WTC11 (cell line): ENCODE measurements around the gene TCAP. TPM values are rescaled to one million over a fixed set of nuclear protein-coding genes. Genes with fewer than 3 reads are reported as not detected.

Source experiments
- ATAC-seq: fragments of 200-7000 bp; cut with Tn5 transposase; 2 replicates; pipeline ENCODE4 v1.10.0; 2021; ENCODE audit warnings: mild to moderate bottlenecking, moderate library complexity
- CTCF ChIA-PET: fragments of 300-600 bp; sonication (Branson Sonifier 250); formaldehyde crosslinking; loops from one replicate; lab custom pipeline; 2021; ENCODE audit warnings: antibody characterized with exemption; lab: Charles Lee
- POLR2A ChIA-PET: fragments of 350-600 bp; sonication (Branson Sonifier 250); formaldehyde crosslinking; loops from one replicate; lab custom pipeline; 2021; ENCODE audit warnings: antibody characterized with exemption; lab: Charles Lee
- DNase-seq: peaks from one replicate; pipeline ENCODE4 v3.0.0; 2021; ENCODE audit warnings: low spot score
- H3K27ac Mint-ChIP-seq: 2 replicates; pipeline ENCODE4 v1.8.0; 2021; ENCODE audit warnings: mixed read lengths
- H3K27me3 Mint-ChIP-seq: 2 replicates; pipeline ENCODE4 v1.8.0; 2021; ENCODE audit warnings: low read depth, mild to moderate bottlenecking, moderate library complexity, mixed read lengths
- H3K36me3 Mint-ChIP-seq: 2 replicates; pipeline ENCODE4 v1.8.0; 2021; ENCODE audit warnings: mixed read lengths
- H3K4me1 Mint-ChIP-seq: 2 replicates; pipeline ENCODE4 v1.8.0; 2022; ENCODE audit warnings: mixed read lengths
- H3K4me3 Mint-ChIP-seq: 2 replicates; pipeline ENCODE4 v1.8.0; 2021; ENCODE audit warnings: mild to moderate bottlenecking, moderate library complexity, mixed read lengths
- H3K9me3 Mint-ChIP-seq: 2 replicates; pipeline ENCODE4 v1.8.0; 2021; ENCODE audit warnings: mixed read lengths
- E2F1 ChIP-seq: sonication (generic); formaldehyde crosslinking; IDR thresholded peaks from 2 replicates; pipeline ENCODE4 v1.8.0; 2022; ENCODE audit warnings: mild to moderate bottlenecking, missing genetic modification reagents
- E2F5 ChIP-seq: sonication (generic); formaldehyde crosslinking; IDR thresholded peaks from 2 replicates; pipeline ENCODE4 v1.8.1; 2022; ENCODE audit warnings: mild to moderate bottlenecking, moderate library complexity, missing genetic modification reagents
- EMX1 ChIP-seq: fragments of 250-450 bp; sonication (Bioruptor Pico); IDR thresholded peaks from 2 replicates; pipeline ENCODE4 v1.8.0; 2021; ENCODE audit warnings: mild to moderate bottlenecking
- FOXJ3 ChIP-seq: sonication (generic); formaldehyde crosslinking; IDR thresholded peaks from 2 replicates; pipeline ENCODE4 v1.9.0; 2021; ENCODE audit warnings: missing genetic modification reagents, mild to moderate bottlenecking, borderline replicate concordance
- FOXP4 ChIP-seq: sonication (generic); formaldehyde crosslinking; IDR thresholded peaks from 2 replicates; pipeline ENCODE4 v1.8.0; 2022; ENCODE audit warnings: mild to moderate bottlenecking, missing genetic modification reagents
- IRF1 ChIP-seq: sonication (generic); formaldehyde crosslinking; IDR thresholded peaks from 2 replicates; pipeline ENCODE4 v1.8.0; 2023; ENCODE audit warnings: missing genetic modification reagents
- JAZF1 ChIP-seq: fragments of 250-450 bp; sonication (Bioruptor Pico); IDR thresholded peaks from 2 replicates; pipeline ENCODE4 v1.9.0; 2021; ENCODE audit warnings: moderate library complexity, mild to moderate bottlenecking, inconsistent platforms
- KAT7 ChIP-seq: sonication (generic); formaldehyde crosslinking; IDR thresholded peaks from 2 replicates; pipeline ENCODE4 v1.8.1; 2023; ENCODE audit warnings: missing genetic modification reagents, mild to moderate bottlenecking, borderline replicate concordance
- MAX ChIP-seq: sonication (generic); formaldehyde crosslinking; IDR thresholded peaks from 2 replicates; pipeline ENCODE4 v1.8.0; 2022; ENCODE audit warnings: mild to moderate bottlenecking, missing genetic modification reagents
- MXD4 ChIP-seq: fragments of 250-450 bp; sonication (Bioruptor Pico); IDR thresholded peaks from 2 replicates; pipeline ENCODE4 v1.8.0; 2021; ENCODE audit warnings: mild to moderate bottlenecking, moderate library complexity, borderline replicate concordance
- NR3C1 ChIP-seq: sonication (generic); formaldehyde crosslinking; conservative IDR thresholded peaks from 2 replicates; pipeline ENCODE4 v1.8.1; 2023; ENCODE audit warnings: low read depth, mild to moderate bottlenecking, missing genetic modification reagents
- PREB ChIP-seq: sonication (generic); formaldehyde crosslinking; IDR thresholded peaks from 2 replicates; pipeline ENCODE4 v1.8.1; 2022; ENCODE audit warnings: mild to moderate bottlenecking, missing genetic modification reagents, moderate library complexity, borderline replicate concordance
- PRRX2 ChIP-seq: fragments of 250-450 bp; sonication (Bioruptor Pico); IDR thresholded peaks from 2 replicates; pipeline ENCODE4 v1.8.0; 2021; ENCODE audit warnings: mild to moderate bottlenecking
- STAT6 ChIP-seq: sonication (generic); formaldehyde crosslinking; conservative IDR thresholded peaks from 2 replicates; pipeline ENCODE4 v1.8.1; 2023; ENCODE audit warnings: mild to moderate bottlenecking, low read depth, missing genetic modification reagents, moderate library complexity
- TEAD4 ChIP-seq: sonication (generic); formaldehyde crosslinking; IDR thresholded peaks from 2 replicates; pipeline ENCODE4 v1.8.0; 2022; ENCODE audit warnings: mild to moderate bottlenecking, missing genetic modification reagents
- ZBTB43 ChIP-seq: sonication (generic); formaldehyde crosslinking; IDR thresholded peaks from 2 replicates; pipeline ENCODE4 v1.8.1; 2023; ENCODE audit warnings: mild to moderate bottlenecking, missing genetic modification reagents
- ZMAT4 ChIP-seq: fragments of 250-450 bp; sonication (Bioruptor Pico); IDR thresholded peaks from 2 replicates; pipeline ENCODE4 v1.9.0; 2021; ENCODE audit warnings: mild to moderate bottlenecking
- ZNF121 ChIP-seq: sonication (generic); formaldehyde crosslinking; IDR thresholded peaks from 2 replicates; pipeline ENCODE4 v1.8.0; 2023; ENCODE audit warnings: missing genetic modification reagents
- ZNF232 ChIP-seq: sonication (generic); formaldehyde crosslinking; IDR thresholded peaks from 2 replicates; pipeline ENCODE4 v1.8.0; 2022; ENCODE audit warnings: mild to moderate bottlenecking, missing genetic modification reagents
- ZNF416 ChIP-seq: fragments of 250-450 bp; sonication (Bioruptor Pico); IDR thresholded peaks from 2 replicates; pipeline ENCODE4 v1.9.0; 2021; ENCODE audit warnings: mild to moderate bottlenecking, inconsistent platforms
- ZNF671 ChIP-seq: fragments of 250-450 bp; sonication (Bioruptor Pico); IDR thresholded peaks from 2 replicates; pipeline ENCODE4 v1.8.0; 2021; ENCODE audit warnings: mild to moderate bottlenecking
- total RNA-seq: library from RNA; stranded (reverse); gene quantifications from 3 replicates; pipeline ENCODE4 v1.2.3, GENCODE V29; 2021

The TCAP gene
- total RNA-seq, 1 experiment from 2014 or later = 2.9 TPM

- Mint-ChIP-seq H3K27ac (no peak within 1 kb of the TSS), H3K4me1 (peaks cover 50% of the 10 kb centered on the region)
- no peak for TF ChIP-seq FOXJ3 (CRISPR knock-in tag)
- TF ChIP-seq E2F1 (CRISPR knock-in tag) = 0 out of 2 replicates have a peak, but pooled peaks have one; percentile 32
- peak; percentile 53; the same call in 1 of the 2 replicates for TF ChIP-seq E2F5 (CRISPR knock-in tag)
- TF ChIP-seq ZBTB43 (CRISPR knock-in tag) = peak; percentile 27; the same call in 1 of the 2 replicates
- no peak for TF ChIP-seq MXD4 (CRISPR knock-in tag)
- TF ChIP-seq STAT6 (CRISPR knock-in tag) = no peak
- TF ChIP-seq ZNF232 (CRISPR knock-in tag) = no peak
- no peak for TF ChIP-seq ZNF671 (CRISPR knock-in tag)
- 0 out of 2 replicates have a peak, but pooled peaks have one; percentile 46 for TF ChIP-seq IRF1 (CRISPR knock-in tag)
- TF ChIP-seq EMX1 (CRISPR knock-in tag) = no peak
- no peak for TF ChIP-seq PRRX2 (CRISPR knock-in tag)
- no peak for TF ChIP-seq JAZF1 (CRISPR knock-in tag)
- TF ChIP-seq ZNF416 (CRISPR knock-in tag) = no peak
- no peak for TF ChIP-seq ZMAT4 (CRISPR knock-in tag)
- no peak for TF ChIP-seq TEAD4 (CRISPR knock-in tag)
- peak; percentile 71; the same call in 1 of the 2 replicates for TF ChIP-seq FOXP4 (CRISPR knock-in tag)
- TF ChIP-seq KAT7 = 0 out of 2 replicates have a peak, but pooled peaks have one; percentile 50
- TF ChIP-seq NR3C1 (CRISPR knock-in tag) = no peak
- no peak for TF ChIP-seq PREB (CRISPR knock-in tag)
- TF ChIP-seq ZNF121 (CRISPR knock-in tag) = 0 out of 2 replicates have a peak, but pooled peaks have one; percentile 9
- peak; percentile 62; the same call in 1 of the 2 replicates for TF ChIP-seq MAX (CRISPR knock-in tag)
These were observed 3.1 kb downstream of the TCAP start, which contains the start of gene PNMT for GRCh38 chr17:39667945-39668924. PNMT (plus strand) TSS chr17:39668453; CDS start chr17:39668476, 23 bp downstream.

More at GRCh38 chr17:39667945-39668924, 3.1 kb downstream of the TCAP start, which contains the start of gene PNMT:
- peak; percentile 34 for ATAC-seq
- peak; percentile 83 for DNase-seq
- POLR2A ChIA-PET = interaction anchor here (0.7 to 1.1 kb wide), 2 partner anchors 23 to 45 kb away, joined by 3 read pairs; no protein-coding TSS in a partner anchor
- no peaks in the 10 kb centered on the region for H3K9me3 Mint-ChIP-seq
- H3K4me3 Mint-ChIP-seq = peak within 1 kb of the TSS; percentile 71
- H3K36me3 Mint-ChIP-seq = no peaks in the 10 kb centered on the region
- CTCF ChIA-PET = interaction anchor here (0.6 to 18.0 kb wide), 23 partner anchors 10 to 346 kb away, joined by 3 to 876 read pairs (median 5); partner anchors contain the start of genes ERBB2, MIEN1, PGAP3 and PPP1R1B
- peaks cover 47% of the 10 kb centered on the region for H3K27me3 Mint-ChIP-seq
